Vagina (tissue), 2 donors: Measurements from ENCODE around the gene NAV2.

Experiments used
- CTCF ChIP-seq, 3 experiments: fragments of 450-650 bp in 2 of 3; fragments of 200-600 bp in 1 of 3; sonication (generic) in 1 of 3; IDR thresholded peaks; one replicate each; pipeline ENCODE4 v1.5.1; 2017 to 2019; ENCODE audit warnings: antibody characterized with exemption in 3 of 3, mild to moderate bottlenecking in 2 of 3, moderate library complexity in 2 of 3
- POLR2A ChIP-seq, 2 donors: fragments of 450-650 bp; IDR thresholded peaks; one replicate each; pipeline ENCODE4 v1.6.1; 2017; ENCODE audit warnings: antibody characterized with exemption in 2 of 2, mild to moderate bottlenecking in 2 of 2, moderate library complexity in 2 of 2

- TF ChIP-seq POLR2A (IDR thresholded peaks at IDR 0.05) (no peak), CTCF (IDR thresholded peaks at IDR 0.05) (no peak)
Measured at GRCh38 chr11:20037396-20038153, 324.9 kb downstream of the NAV2 start.
